ENCODE data around the gene KRT8. TPM values are rescaled to one million over a fixed set of nuclear protein-coding genes. Genes with fewer than 3 reads are reported as not detected.
"Not testable (repeated sequence)": the region's sequence is repeated elsewhere in the genome, so short reads cannot be mapped to it uniquely, and the experiment has no call there.

The KRT8 gene
- total RNA-seq, 2 experiments from 2014 or later, result 0.48 to 0.62 TPM

DNA sequence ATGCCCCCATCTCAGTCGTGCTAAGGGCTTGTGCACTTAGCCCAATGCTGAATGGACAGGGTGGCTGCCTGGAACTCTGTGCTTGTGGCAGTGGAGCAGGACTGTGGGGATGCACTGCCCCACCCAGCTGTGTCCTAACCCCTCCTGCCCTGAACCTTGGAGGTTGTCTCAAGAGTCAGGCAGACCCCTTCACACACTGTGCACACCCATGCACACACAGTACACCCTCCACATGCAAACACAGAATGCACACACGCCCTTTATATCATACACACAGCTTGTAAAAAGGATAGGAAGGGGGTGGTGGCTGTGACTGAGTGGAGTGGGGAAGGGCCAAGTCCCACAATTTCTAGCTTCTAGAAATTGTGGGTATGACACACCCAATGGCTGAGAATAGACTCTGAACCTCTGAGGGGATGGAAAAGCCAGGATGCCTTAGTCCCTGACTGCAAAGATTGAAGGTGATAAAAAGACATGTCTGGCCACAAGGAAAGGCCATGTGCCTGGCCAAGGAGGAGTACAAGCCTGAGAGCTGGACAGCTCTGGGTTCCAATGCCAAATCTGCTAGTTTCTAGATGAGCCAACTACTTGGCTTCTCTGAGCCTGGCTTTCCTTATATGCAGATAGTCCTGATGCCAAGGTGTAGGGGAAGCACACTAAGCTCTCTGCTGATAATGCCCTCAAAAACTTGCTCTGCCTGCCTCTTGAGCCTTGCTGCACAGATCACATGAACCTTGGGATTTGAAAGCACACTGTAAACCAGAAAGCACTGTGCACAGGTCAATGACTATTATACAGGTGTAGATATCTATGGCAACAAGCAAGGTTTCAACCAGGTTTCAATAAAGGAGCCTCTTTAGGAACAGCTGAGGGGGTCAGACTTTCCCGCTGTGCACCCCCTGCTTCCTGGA lies 8.4 kb downstream of the KRT8 start:
- no peak overlapping the region for H3K27ac Mint-ChIP-seq
- no peaks in the 10 kb centered on the region for H3K4me1 Mint-ChIP-seq
- no peak overlapping the region for H3K4me3 Mint-ChIP-seq
- no peaks in the 10 kb centered on the region for H3K9me3 Mint-ChIP-seq
- H3K36me3 Mint-ChIP-seq, result no peaks in the 10 kb centered on the region
- DNase-seq, result no peak
- no peaks in the 10 kb centered on the region for H3K27me3 Mint-ChIP-seq

DNA sequence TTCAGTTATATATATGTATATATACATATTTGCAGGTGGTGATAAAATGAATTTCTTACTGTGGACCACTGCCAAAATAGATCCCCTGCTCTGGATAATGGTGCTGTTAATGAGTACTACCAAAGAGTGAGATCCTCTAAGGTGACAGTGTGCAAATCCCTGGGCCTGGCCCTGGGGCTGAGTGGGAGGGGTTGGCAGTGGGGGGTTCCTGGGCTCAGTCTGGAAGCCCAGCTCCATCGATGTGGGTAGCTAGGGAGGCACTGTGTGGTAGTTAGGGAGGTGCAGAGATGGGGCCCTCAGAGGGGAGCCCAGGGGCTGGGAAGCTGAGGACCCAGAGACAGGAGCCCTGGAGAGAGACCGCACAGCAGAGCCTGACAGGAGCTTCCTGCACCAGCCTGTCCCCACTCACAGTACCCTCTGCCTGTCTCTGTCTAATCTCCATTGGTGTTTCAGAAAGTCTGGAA lies 9.1 kb downstream of the KRT8 start:
- no peaks in the 10 kb centered on the region for H3K27me3 Mint-ChIP-seq
- no peak for DNase-seq
- H3K4me1 Mint-ChIP-seq, result no peaks in the 10 kb centered on the region

DNA sequence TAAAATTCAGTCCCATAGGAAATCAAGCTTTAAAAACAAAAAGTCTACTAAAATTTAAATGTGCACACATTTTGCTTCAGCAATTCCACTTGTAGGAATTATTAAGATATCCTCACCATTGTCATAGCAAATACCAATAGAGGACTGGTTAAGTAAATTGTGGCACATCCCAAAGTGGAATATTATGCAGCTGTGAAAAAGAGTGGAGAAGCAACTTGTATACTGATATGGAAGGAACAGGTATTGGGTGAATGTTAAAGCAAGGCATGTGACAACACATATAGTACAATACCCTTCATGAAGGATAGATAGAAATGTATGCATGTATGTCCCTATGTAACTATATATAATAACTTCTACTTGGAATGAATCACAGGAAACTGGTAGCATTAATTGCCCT lies 11.9 kb downstream of the KRT8 start:
- H3K9me3 Mint-ChIP-seq, result no peaks in the 10 kb centered on the region
- no peak for DNase-seq
- H3K4me3 Mint-ChIP-seq, result no peak overlapping the region
- no peak overlapping the region for H3K27ac Mint-ChIP-seq
- no peaks in the 10 kb centered on the region for H3K36me3 Mint-ChIP-seq
- no peaks in the 10 kb centered on the region for H3K27me3 Mint-ChIP-seq
- no peaks in the 10 kb centered on the region for H3K4me1 Mint-ChIP-seq

More for the DNA sequence above, 9.1 kb downstream of the KRT8 start:
- no peaks in the 10 kb centered on the region for H3K36me3 Mint-ChIP-seq
- H3K27ac Mint-ChIP-seq, result no peak overlapping the region
- no peaks in the 10 kb centered on the region for H3K9me3 Mint-ChIP-seq
- no peak overlapping the region for H3K4me3 Mint-ChIP-seq

DNA sequence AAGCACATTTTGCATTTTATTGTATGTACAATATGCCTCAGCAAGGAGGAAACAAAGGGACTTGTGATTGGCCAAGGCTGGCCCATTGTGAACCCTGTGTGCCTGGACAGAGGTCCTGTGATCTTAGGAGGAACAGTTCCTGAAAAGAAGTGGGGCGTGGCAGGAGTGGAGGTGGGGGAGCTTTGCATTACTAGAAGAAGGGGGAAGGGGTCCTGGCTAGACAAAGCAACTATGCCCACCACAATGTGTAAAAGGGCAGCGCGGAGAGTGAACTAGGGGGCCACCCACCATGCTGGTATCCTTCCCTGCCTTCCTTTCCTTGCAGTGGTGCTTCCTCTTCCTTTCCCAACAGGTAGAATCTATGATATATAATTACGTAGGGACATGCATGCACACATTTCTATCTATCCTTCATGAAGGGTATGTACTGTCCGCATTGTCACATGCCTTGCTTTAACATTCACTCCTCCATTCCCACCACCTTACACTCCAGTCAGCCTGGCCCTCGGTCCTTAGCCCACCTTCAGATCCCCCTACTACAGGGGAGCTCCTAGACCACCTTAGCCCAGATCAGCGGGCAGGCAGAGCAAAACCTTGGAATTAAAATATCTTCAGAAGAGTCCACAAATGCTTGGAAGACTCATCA lies 12.5 kb downstream of the KRT8 start:
- Mint-ChIP-seq H3K27ac (no peak overlapping the region), H3K36me3 (no peaks in the 10 kb centered on the region)
- no peak for DNase-seq

DNA sequence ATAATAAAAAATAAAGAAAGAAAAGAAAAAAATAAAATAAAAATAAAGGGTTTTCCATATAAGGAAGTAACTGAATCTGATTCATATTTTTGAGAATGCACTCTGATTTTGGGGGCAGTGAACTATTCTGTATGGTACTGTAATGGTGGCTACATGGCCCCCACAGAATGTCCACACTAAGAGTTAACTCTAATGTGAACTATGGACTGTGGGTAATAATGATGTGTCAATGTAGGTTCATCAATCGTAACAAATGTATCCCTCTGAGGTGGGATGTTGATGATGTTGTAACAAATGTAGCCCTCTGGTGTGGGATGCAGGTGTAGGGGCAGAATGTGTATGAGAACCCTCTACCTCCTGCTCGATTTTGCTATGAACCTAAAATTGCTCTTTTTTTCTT lies 13.8 kb downstream of the KRT8 start:
- no peak for DNase-seq
- Mint-ChIP-seq H3K36me3 (no peaks in the 10 kb centered on the region), H3K4me3 (no peak overlapping the region), H3K4me1 (no peaks in the 10 kb centered on the region), H3K9me3 (no peaks in the 10 kb centered on the region), H3K27ac (no peak overlapping the region), H3K27me3 (no peaks in the 10 kb centered on the region)

More for the DNA sequence above, 12.5 kb downstream of the KRT8 start:
- no peaks in the 10 kb centered on the region for H3K4me1 Mint-ChIP-seq
- H3K27me3 Mint-ChIP-seq, result no peaks in the 10 kb centered on the region
- H3K4me3 Mint-ChIP-seq, result no peak overlapping the region
- no peaks in the 10 kb centered on the region for H3K9me3 Mint-ChIP-seq

DNA sequence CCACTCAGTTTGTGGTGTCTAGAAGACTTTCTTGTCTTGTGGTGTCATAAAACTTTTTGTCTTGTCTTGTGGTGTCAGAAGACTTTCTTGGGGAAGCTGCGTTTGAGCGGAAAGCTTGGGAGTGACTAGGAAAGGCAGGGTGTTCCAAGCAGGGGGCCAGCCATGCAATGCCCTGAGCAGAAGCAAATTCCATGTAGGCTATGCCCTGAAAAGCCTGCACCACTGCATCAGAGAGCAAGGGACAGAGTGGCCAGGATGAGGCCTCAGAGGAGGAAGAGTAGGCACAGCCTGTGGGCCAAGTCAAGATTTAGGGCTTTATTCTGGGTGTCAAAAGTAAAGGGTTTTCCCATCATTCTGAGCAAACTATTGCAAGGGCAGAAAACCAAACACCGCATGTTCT lies 14.5 kb downstream of the KRT8 start:
- Mint-ChIP-seq H3K27me3 (no peaks in the 10 kb centered on the region), H3K36me3 (no peaks in the 10 kb centered on the region), H3K4me3 (no peak overlapping the region), H3K4me1 (no peaks in the 10 kb centered on the region), H3K27ac (no peak overlapping the region), H3K9me3 (no peaks in the 10 kb centered on the region)
- DNase-seq, result no peak

DNA sequence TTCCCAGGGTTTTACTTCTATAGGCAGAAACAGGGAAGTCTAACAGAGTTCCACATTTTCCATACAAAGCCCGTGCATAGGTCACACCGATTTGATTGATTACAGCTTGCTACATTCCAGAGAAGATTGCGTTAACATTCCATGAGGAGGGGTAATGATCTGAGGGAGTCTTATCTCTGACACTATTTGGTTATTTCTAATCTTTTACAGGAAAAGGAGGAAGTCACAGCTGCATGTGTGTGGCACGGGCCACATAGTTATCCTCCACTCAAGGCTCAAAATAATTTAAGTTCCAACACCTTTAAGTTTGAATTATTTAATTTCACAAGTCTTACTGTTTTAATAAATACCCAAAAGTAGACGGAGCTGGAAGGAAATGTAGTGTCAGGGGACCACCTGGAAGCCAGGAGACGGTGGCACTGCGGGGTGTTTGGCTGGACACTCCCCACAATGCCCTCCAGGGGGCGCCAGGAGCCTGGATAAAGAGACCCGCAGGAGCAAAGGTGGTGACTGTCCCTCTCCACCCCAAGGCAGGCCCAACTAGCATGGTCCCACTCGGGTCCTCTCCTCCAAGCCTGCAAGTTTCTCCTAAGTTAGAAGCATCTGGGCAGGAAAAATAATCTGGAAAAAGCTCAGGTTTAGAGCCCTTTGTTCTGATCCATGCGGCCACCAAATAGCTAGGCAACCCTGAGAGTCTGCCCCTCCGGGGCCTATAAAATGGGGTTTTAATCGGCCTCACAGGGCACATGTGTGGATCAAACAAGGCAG lies 20.2 kb downstream of the KRT8 start:
- no peaks in the 10 kb centered on the region for H3K36me3 Mint-ChIP-seq

DNA sequence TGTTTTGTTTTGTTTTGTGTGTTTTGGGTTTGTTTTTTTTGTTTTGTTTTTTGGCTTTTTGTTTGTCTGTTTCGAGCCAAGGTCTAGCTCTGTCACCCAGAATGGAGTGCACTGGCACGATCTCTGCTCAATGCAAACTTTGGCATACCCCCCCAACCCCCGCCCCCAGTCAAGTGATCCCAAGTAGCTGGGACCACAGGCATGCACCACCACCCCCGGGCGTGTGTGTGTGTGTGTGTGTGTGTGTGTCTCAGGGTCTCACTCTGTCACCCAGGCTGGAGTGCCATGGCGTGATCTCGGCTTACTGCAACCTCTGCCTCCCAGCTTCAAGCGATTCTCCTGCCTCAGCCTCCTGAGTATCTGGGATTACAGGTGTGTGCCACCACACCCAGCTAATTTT lies 24.4 kb downstream of the KRT8 start:
- DNase-seq, result not testable (repeated sequence)

More for the DNA sequence above, 20.2 kb downstream of the KRT8 start:
- Mint-ChIP-seq H3K27ac (no peak overlapping the region), H3K4me3 (no peak overlapping the region), H3K4me1 (peaks cover 7% of the 10 kb centered on the region), H3K27me3 (peaks cover 9% of the 10 kb centered on the region), H3K9me3 (no peaks in the 10 kb centered on the region)
- DNase-seq, result peak; percentile 75

DNA sequence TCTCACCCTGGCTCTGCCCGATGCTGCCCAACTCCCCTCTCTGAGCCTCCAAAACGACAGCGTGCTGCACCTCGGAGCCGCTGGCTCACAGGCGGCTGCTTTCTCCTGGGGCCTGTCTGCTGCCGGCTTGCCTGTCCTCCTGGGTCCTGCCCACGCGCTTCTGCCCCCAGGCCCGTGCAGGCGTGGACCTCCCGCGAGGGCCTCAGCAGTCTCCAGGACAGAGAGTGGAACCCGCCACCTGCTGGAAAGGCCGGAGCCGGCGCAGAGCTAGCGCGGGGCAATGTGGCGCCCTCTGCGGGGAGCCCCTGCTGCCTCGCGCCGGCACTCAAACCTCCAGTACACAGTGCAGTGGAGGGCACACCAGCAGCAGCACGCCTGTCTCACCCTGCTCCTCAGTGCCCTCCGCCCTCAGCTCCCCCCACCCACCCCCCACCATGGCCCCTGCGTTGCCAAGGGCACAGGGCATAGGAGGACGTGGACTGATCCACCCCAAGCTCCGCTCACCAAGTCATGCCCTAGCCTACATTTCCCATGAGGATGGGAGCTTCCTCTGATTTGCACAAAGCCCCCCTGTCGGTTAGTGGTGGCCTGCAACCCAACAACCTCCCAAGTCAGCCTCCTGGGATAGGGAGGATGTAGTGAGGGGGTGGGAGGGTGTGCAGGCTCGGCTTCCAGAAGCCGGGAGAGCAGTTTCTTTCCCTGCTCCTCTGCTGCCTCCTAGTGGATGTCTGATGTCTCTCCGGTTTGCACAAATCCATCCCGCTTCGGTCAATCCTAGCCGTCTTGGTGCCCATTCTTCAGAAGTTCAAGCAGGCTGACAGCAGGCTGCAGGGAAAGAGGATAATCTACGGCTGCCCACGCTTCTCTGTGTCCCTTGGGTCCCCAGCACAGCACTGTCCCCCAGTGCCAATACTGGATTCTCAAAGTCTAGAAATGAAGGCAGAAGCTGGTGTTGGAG lies 25.2 kb downstream of the KRT8 start:
- Mint-ChIP-seq H3K4me3 (peak overlapping the region; percentile 63), H3K27ac (no peak overlapping the region)

More for the DNA sequence above, 24.4 kb downstream of the KRT8 start:
- H3K4me1 Mint-ChIP-seq, H3K27me3 Mint-ChIP-seq, H3K36me3 Mint-ChIP-seq, H3K9me3 Mint-ChIP-seq, H3K27ac Mint-ChIP-seq: not testable (repeated sequence)
- peak overlapping the region; percentile 63 for H3K4me3 Mint-ChIP-seq

DNA sequence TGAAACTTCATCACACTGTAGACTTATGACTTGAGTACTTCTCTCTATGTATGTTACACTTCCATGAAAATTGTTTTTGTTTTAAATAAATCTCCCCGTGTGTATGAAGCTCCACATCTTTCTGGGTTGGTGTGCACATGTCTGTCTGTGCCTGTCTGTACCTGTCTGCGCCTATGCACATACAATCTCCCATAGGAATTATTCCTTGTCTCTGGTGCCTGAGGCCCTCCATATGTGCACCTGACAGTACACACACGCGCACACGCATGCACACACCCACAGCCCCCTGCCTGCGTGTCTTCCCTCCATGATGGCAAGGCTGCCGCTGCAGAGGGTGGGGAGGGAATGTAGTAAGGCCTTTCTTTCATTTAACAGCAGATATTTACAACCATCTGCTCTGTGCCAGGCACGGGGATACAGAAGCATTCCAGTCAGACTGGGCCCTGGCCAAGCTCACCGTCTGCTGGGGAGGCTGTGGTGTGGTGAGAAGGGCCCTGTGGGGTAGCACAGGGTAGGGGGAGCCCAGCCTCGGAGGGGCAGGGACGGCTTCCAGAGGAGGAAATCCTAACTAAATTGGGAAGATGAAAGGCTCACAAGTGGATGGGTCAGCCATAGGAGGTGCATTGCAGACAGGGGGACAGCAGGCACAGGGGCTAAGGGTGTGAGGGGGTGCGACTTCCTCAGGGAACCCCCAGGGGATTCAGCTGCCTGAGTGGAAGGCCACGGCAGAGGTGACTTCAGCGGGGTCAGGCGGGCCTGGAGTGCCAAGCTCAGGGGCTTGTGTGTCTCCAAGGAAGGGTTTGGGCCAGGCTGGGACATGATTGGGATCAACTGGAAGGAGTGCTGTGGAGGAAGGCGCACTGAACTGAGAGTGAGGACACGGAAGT lies 26.1 kb downstream of the KRT8 start:
- DNase-seq, result no peak
- peaks cover 11% of the 10 kb centered on the region for H3K4me1 Mint-ChIP-seq
- no peak overlapping the region for H3K27ac Mint-ChIP-seq

More for the DNA sequence above, 25.2 kb downstream of the KRT8 start:
- H3K27me3 Mint-ChIP-seq, result peaks cover 9% of the 10 kb centered on the region
- no peaks in the 10 kb centered on the region for H3K36me3 Mint-ChIP-seq
- H3K4me1 Mint-ChIP-seq, result peaks cover 7% of the 10 kb centered on the region
- DNase-seq, result peak; percentile 79
- no peaks in the 10 kb centered on the region for H3K9me3 Mint-ChIP-seq

DNA sequence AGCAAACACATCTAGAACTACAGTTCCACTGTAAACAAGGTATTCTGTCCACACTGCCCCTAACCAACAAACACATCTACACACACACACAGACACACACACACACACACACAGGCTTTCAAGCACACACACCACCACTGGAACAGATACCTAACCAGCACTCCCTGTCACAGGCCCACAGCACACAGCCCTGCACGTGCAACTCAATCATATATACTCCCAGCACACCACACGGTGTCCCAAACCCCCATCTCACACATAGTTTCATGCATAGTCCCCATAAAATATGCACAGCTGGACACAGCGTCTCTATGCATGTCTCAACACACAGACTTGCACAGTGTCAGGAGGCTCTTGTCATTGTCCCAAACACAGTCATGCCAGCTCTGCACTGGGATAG lies 27.6 kb downstream of the KRT8 start:
- no peak for DNase-seq
- Mint-ChIP-seq H3K27ac (no peak overlapping the region), H3K4me3 (no peak overlapping the region), H3K27me3 (peaks cover 9% of the 10 kb centered on the region), H3K9me3 (no peaks in the 10 kb centered on the region), H3K36me3 (no peaks in the 10 kb centered on the region), H3K4me1 (peaks cover 14% of the 10 kb centered on the region)

More for the DNA sequence above, 26.1 kb downstream of the KRT8 start:
- peaks cover 9% of the 10 kb centered on the region for H3K27me3 Mint-ChIP-seq
- no peaks in the 10 kb centered on the region for H3K9me3 Mint-ChIP-seq
- H3K36me3 Mint-ChIP-seq, result no peaks in the 10 kb centered on the region
- no peak overlapping the region for H3K4me3 Mint-ChIP-seq

DNA sequence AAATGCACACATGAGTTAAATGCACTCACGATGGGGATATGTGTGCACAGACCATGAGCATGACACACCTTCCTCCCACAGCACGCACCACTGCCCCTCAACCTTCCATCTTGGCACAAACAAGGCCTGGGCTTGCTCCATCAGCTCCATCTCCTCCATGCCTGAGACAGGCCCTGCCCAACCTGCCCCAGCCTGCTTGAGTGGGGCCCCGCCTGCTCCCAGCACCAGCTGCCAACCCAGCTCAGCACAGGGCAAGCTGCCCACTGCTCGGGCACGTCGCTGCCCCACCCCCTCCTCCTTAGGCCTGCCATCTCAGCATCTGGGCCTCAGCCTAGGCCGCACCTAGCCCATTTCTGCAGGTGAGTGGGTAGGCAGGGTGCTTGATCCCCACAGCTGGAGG lies 28.5 kb downstream of the KRT8 start:
- H3K4me3 Mint-ChIP-seq, result no peak overlapping the region
- no peak for DNase-seq
- no peak overlapping the region for H3K27ac Mint-ChIP-seq
- H3K4me1 Mint-ChIP-seq, result peaks cover 14% of the 10 kb centered on the region
- peaks cover 7% of the 10 kb centered on the region for H3K27me3 Mint-ChIP-seq
- no peaks in the 10 kb centered on the region for H3K9me3 Mint-ChIP-seq
- no peaks in the 10 kb centered on the region for H3K36me3 Mint-ChIP-seq

DNA sequence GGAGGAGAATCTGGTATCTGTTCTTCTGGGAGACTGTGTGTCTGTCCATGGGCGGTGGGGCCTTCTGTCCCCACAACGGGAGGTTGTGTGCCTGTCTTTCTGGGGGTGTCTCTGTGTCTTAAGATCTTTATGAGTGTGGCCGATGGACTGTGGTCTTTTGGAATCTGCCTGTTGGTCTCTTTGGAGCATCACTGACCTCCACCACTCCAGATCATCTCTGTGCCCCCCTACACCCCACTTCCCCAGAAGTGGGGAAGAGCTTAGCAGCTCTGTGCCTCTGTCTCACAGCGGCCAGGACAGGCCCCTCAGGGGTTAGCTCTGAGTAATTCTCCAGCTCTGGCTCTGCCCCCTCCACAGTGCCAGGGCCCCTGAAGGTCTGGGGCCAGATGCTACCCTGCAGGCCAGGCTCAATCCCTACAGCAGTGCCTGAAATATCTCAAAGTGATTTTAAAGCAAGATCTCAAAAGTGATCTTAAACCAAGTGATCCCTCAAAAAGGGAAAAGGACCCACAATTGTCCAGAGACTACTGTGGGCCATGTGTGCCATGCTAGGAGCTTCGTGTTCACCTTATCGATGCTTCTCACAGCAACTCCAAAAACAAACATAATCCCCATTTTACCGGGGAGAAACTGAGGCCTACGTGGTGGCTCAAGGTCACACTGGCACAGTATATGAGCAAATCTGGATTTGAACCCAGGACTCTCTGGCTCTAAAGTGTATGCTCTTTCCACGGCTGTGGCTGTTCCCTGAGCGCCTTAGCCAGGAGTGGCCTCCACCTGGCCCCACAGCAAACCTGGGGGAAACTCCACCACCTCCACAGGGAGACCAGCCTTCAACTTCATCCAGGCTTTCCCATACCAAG lies 30.1 kb downstream of the KRT8 start:
- DNase-seq, result no peak
- no peaks in the 10 kb centered on the region for H3K9me3 Mint-ChIP-seq
- H3K36me3 Mint-ChIP-seq, result no peaks in the 10 kb centered on the region
- H3K27me3 Mint-ChIP-seq, result no peaks in the 10 kb centered on the region
- H3K4me3 Mint-ChIP-seq, result peak overlapping the region; percentile 69
- H3K27ac Mint-ChIP-seq, result no peak overlapping the region
- peaks cover 14% of the 10 kb centered on the region for H3K4me1 Mint-ChIP-seq

Measured in activated naive CD8-positive, alpha-beta T cell treated with anti-CD3 and anti-CD28 coated beads for 36 hours (primary cell).